Gastroesophageal sphincter (tissue), 4 donors: ENCODE measurements around the gene SDK1. TPM values are rescaled to one million over a fixed set of nuclear protein-coding genes. Genes with fewer than 3 reads are reported as not detected.
A peak's percentile ranks its signal among the peaks of the same experiment; 100 is the strongest.
"Not testable (repeated sequence)": the region's sequence is repeated elsewhere in the genome, so short reads cannot be mapped to it uniquely, and the experiment has no call there.

ENCODE experiments used
- ATAC-seq: fragments of 150-250 bp; one replicate; pipeline ENCODE4 v1.9.1; 2016; ENCODE audit warnings: mild to moderate bottlenecking, moderate library complexity
- H3K27ac ChIP-seq, 4 donors: fragments of 200-600 bp; sonication (generic) in 3 of 4; 1 replicate in 3 of 4; 2 replicates in 1 of 4; pipeline ENCODE4 v1.5.1; 2016 to 2019
- H3K27me3 ChIP-seq: fragments of 200-600 bp; sonication (generic); one replicate; pipeline ENCODE4 v1.5.1; 2019
- H3K36me3 ChIP-seq, 2 donors: fragments of 200-600 bp; sonication (generic); one replicate each; pipeline ENCODE4 v1.5.1; 2019; ENCODE audit warnings: control low read depth in 1 of 2
- H3K4me1 ChIP-seq, 3 donors: fragments of 200-600 bp; sonication (generic); 1 replicate in 2 of 3; 2 replicates in 1 of 3; pipeline ENCODE4 v1.5.1; 2016 to 2019; ENCODE audit warnings: control low read depth in 2 of 3
- H3K4me3 ChIP-seq, 2 donors: fragments of 200-600 bp; sonication (generic); one replicate each; pipeline ENCODE4 v1.5.1; 2019; ENCODE audit warnings: mild to moderate bottlenecking in 1 of 2, moderate library complexity in 1 of 2
- H3K9me3 ChIP-seq, 3 donors: fragments of 200-600 bp; sonication (generic); one replicate each; pipeline ENCODE4 v1.5.1; 2017 to 2019; ENCODE audit warnings: control low read depth in 2 of 3
- CTCF ChIP-seq, 4 experiments: fragments of 200-600 bp in 2 of 4; fragments of 450-650 bp in 2 of 4; sonication (generic) in 1 of 4; IDR thresholded peaks; one replicate each; pipeline ENCODE4 v1.5.1; 2017 to 2019; ENCODE audit warnings: antibody characterized with exemption in 4 of 4, mild to moderate bottlenecking in 2 of 4, moderate library complexity in 2 of 4
- EP300 ChIP-seq: sonication (generic); formaldehyde crosslinking; IDR thresholded peaks from one replicate; pipeline ENCODE4 v1.6.1; 2017; ENCODE audit warnings: antibody characterized with exemption, mild to moderate bottlenecking
- POLR2A ChIP-seq, 2 donors: fragments of 450-650 bp; IDR thresholded peaks; one replicate each; pipeline ENCODE4 v1.6.1; 2017; ENCODE audit warnings: antibody characterized with exemption in 2 of 2, mild to moderate bottlenecking in 2 of 2, moderate library complexity in 1 of 2
- POLR2AphosphoS5 ChIP-seq: sonication (generic); formaldehyde crosslinking; IDR thresholded peaks from one replicate; pipeline ENCODE4 v1.6.1; 2017; ENCODE audit warnings: antibody characterized with exemption
- WGBS, 2 donors: methylation state at CpG; one replicate each; pipeline ENCODE4 v1.1.5; 2018; ENCODE audit warnings: low coverage in 1 of 2; 5-methylcytosine and 5-hydroxymethylcytosine counted together
- total RNA-seq, 4 donors: library from RNA; depleted of rRNA; stranded (reverse); fragments of >200 nt; gene quantifications; one replicate each; pipeline ENCODE4 v1.1.0, GENCODE V29; 2016

SDK1 gene
- total RNA-seq, 4 donors from 2014 or later = 6.1 to 13.6 (median 8.7) TPM

- Histone ChIP-seq H3K4me1 (no peaks in the 10 kb centered on the region), H3K36me3 (no peaks in the 10 kb centered on the region), H3K9me3 (no peaks in the 10 kb centered on the region), H3K27ac (no peak overlapping the region), H3K27me3 (no peaks in the 10 kb centered on the region), H3K4me3 (no peak overlapping the region)
- TF ChIP-seq EP300 (no peak), CTCF (IDR thresholded peaks at IDR 0.05) (no peak), POLR2AphosphoS5 (no peak), POLR2A (IDR thresholded peaks at IDR 0.05) (no peak)
- ATAC-seq = peak; percentile 31
- 62 to 64% methylated on average over 12 to 13 of the region's 15 CpGs for WGBS, 2 donors
Observed at GRCh38 chr7:3754493-3755341, 453.7 kb downstream of the SDK1 start.

DNA sequence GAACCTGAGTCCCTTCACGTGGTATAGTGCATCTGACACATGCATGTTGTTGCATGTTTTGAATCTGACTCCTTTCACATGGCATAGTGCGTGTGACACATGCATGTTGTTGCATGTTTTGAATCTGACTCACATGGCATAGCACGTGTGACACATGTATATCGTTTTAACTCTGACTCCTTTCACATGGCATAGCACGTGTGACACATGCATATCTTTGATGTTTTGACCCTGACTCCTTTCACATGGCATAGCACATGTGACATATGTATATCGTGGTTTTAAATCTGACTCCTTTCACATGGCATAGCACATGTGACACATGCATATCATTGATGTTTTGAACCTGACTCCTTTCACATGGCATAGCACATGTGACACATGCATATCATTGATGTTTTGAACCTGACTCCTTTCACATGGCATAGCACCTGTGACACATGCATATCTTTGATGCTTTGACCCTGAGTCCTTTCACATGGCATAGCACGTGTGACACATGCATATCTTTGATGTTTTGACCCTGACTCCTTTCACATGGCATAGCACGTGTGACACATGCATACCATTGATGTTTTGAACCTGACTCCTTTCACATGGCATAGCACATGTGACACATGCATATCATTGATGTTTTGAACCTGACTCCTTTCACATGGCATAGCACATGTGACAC lies 454.9 kb downstream of the SDK1 start:
- WGBS, 2 donors = 94 to 95% methylated on average over 8 of the region's 8 CpGs
- not testable (repeated sequence) for H3K27me3 ChIP-seq

GRCh38 chr7:3757059-3757458 lies 456.0 kb downstream of the SDK1 start:
- Histone ChIP-seq H3K27ac (no peak overlapping the region), H3K36me3 (no peaks in the 10 kb centered on the region), H3K9me3 (no peaks in the 10 kb centered on the region), H3K4me3 (no peak overlapping the region), H3K27me3 (no peaks in the 10 kb centered on the region), H3K4me1 (no peaks in the 10 kb centered on the region)
- TF ChIP-seq POLR2AphosphoS5 = no peak
- no peak for TF ChIP-seq CTCF (IDR thresholded peaks at IDR 0.05)
- ATAC-seq = no peak
- WGBS, 2 donors = 78 to 100% methylated on average over 1 to 3 of the region's 3 CpGs

More for the DNA sequence above, 454.9 kb downstream of the SDK1 start:
- not testable (repeated sequence) for H3K27ac ChIP-seq, H3K4me1 ChIP-seq, H3K9me3 ChIP-seq, H3K36me3 ChIP-seq, ATAC-seq, H3K4me3 ChIP-seq

- no peak overlapping the region for H3K27ac ChIP-seq
- H3K9me3 ChIP-seq = no peaks in the 10 kb centered on the region
- H3K36me3 ChIP-seq = no peaks in the 10 kb centered on the region
- TF ChIP-seq CTCF (IDR thresholded peaks at IDR 0.05) (no peak), POLR2AphosphoS5 (no peak), EP300 (no peak), POLR2A (IDR thresholded peaks at IDR 0.05) (no peak)
- 37 to 55% methylated on average over 4 to 5 of the region's 5 CpGs for WGBS, 2 donors
- H3K4me3 ChIP-seq = no peak overlapping the region
- no peak for ATAC-seq
- no peaks in the 10 kb centered on the region for H3K27me3 ChIP-seq
- no peaks in the 10 kb centered on the region for H3K4me1 ChIP-seq
Observed at GRCh38 chr7:3760651-3761050, 459.6 kb downstream of the SDK1 start.

GRCh38 chr7:3762146-3762831 lies 461.2 kb downstream of the SDK1 start:
- Histone ChIP-seq H3K27ac (no peak overlapping the region), H3K4me3 (no peak overlapping the region), H3K9me3 (no peaks in the 10 kb centered on the region), H3K27me3 (no peaks in the 10 kb centered on the region), H3K36me3 (no peaks in the 10 kb centered on the region), H3K4me1 (no peaks in the 10 kb centered on the region)
- WGBS, 2 donors = 90 to 91% methylated on average over 7 to 10 of the region's 11 CpGs
- ATAC-seq = no peak
- TF ChIP-seq EP300 = no peak
- TF ChIP-seq POLR2A (IDR thresholded peaks at IDR 0.05) = no peak
- no peak for TF ChIP-seq POLR2AphosphoS5
- no peak for TF ChIP-seq CTCF (IDR thresholded peaks at IDR 0.05)
